ENCODE measurements around the gene PRKCH.

- no peak for TF ChIP-seq CTCF (IDR thresholded peaks at IDR 0.05)
- no peak for TF ChIP-seq POLR2A (IDR thresholded peaks at IDR 0.05)
Observed at GRCh38 chr14:61328626-61329262, 7.4 kb downstream of the PRKCH start.

Data from body of pancreas (tissue), 4 donors.